Stomach (tissue), 9 donors: ENCODE data around the gene DNAI1. TPM values are rescaled to one million over a fixed set of nuclear protein-coding genes. Genes with fewer than 3 reads are reported as not detected.

ENCODE experiments used
- DNase-seq, 2 donors: peaks; one replicate each; pipeline versions ENCODE4 v3.0.0 to v3.0.0-alpha.2; 2013 to 2019
- H3K27ac ChIP-seq, 5 donors: fragments of 200-600 bp in 4 of 5; sonication (generic) in 4 of 5; one replicate each; pipeline ENCODE4 v1.5.1; 2013 to 2019; ENCODE audit warnings: mild to moderate bottlenecking in 1 of 5, moderate library complexity in 1 of 5
- H3K27me3 ChIP-seq, 3 donors: fragments of 200-600 bp; sonication (generic); one replicate each; pipeline ENCODE4 v1.5.1; 2017 to 2019; ENCODE audit warnings: mixed run types in 1 of 3
- H3K36me3 ChIP-seq, 4 donors: fragments of 200-600 bp; sonication (generic); 1 replicate in 3 of 4; 2 replicates in 1 of 4; pipeline ENCODE4 v1.5.1; 2016 to 2019
- H3K4me1 ChIP-seq, 4 donors: fragments of 200-600 bp; sonication (generic); one replicate each; pipeline ENCODE4 v1.5.1; 2016 to 2019
- H3K4me3 ChIP-seq, 4 donors: fragments of 200-600 bp; sonication (generic) in 3 of 4; one replicate each; pipeline ENCODE4 v1.5.1; 2016 to 2019; ENCODE audit warnings: mild to moderate bottlenecking in 1 of 4
- H3K9me3 ChIP-seq, 4 donors: fragments of 200-600 bp; sonication (generic); one replicate each; pipeline ENCODE4 v1.5.1; 2016 to 2019
- EP300 ChIP-seq: sonication (generic); formaldehyde crosslinking; IDR thresholded peaks from one replicate; pipeline ENCODE4 v1.6.1; 2017; ENCODE audit warnings: antibody characterized with exemption
- POLR2A ChIP-seq, 4 donors: fragments of 450-650 bp; IDR thresholded peaks; one replicate each; pipeline ENCODE4 v1.6.1; 2016; ENCODE audit warnings: antibody characterized with exemption in 4 of 4, control low read depth in 2 of 4, mild to moderate bottlenecking in 1 of 4, moderate library complexity in 1 of 4
- POLR2AphosphoS5 ChIP-seq, 3 donors: sonication (generic); formaldehyde crosslinking; IDR thresholded peaks; one replicate each; pipeline ENCODE4 v1.6.1; 2016; ENCODE audit warnings: antibody characterized with exemption in 3 of 3
- WGBS, 5 donors: extraction: QIAGEN DNeasy Blood & Tissue Kit in 3 of 5; methylation state at CpG; one replicate each; pipeline versions ENCODE4 v1.1.5 to v1.1.7; 2013 to 2018; 5-methylcytosine and 5-hydroxymethylcytosine counted together
- intact Hi-C: fragments of 100-400 bp; cut with DNase I; formaldehyde crosslinking; loops from one replicate; pipeline ENCODE4 v1.15.1; 2023; ENCODE audit warnings: low total_unique reads
- polyA plus RNA-seq, 3 donors: library from polyadenylated mRNA; stranded (reverse); fragments of 200-250 nt; gene quantifications; one replicate each; pipeline ENCODE4 v1.2.3, GENCODE V29; 2013
- total RNA-seq, 5 donors: library from RNA; depleted of rRNA; stranded (reverse); fragments of >200 nt; gene quantifications; one replicate each; pipeline versions ENCODE4 v1.1.0 to v1.2.3, GENCODE V29; 2014 to 2016
- TF ChIP-seq, protein P1 (sequence below), 7 experiments: fragments of 450-650 bp in 4 of 7; fragments of 200-600 bp in 3 of 7; sonication (generic) in 3 of 7; IDR thresholded peaks; one replicate each; pipeline ENCODE4 v1.5.1; 2016 to 2019; ENCODE audit warnings: antibody characterized with exemption in 7 of 7, control low read depth in 2 of 7, mild to moderate bottlenecking in 1 of 7
- donor health status: healthy with polysubstance abuse.
- donor health status: Bipolar disorder and iron deficiency.
- donor health status: healthy.

DNAI1 gene
- total and polyA plus RNA-seq, 8 donors, result 0.31 to 1.0 TPM; not detected in 6

DNA sequence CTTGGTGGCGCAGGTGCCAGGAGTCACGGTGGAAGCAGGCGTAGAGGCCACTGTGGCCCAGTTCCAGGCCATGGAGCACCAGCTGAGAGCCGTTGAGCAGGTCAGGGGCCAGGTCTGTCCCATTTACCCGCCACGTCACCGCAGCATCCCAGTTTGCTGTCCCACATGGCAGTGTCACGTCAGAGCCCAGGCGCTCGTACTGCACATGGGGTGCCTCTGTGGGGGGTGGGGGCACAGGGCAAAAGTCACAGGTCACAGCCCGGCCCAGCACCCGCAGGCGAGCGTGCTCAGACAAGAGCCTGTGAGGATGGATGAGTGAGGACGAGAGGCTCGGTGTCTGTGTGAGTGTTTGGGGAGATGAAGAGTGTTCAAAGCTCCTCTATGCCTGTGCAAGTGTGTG, 106.0 kb downstream of the DNAI1 start:
- H3K27me3 ChIP-seq, result peaks cover 0 to 79% (median 17%) of the 10 kb centered on the region in 3 donors
- TF ChIP-seq EP300, result no peak
- no peak for TF ChIP-seq POLR2AphosphoS5 (IDR thresholded peaks at IDR 0.05)
- TF ChIP-seq POLR2A (IDR thresholded peaks at IDR 0.05), result no peak
- TF ChIP-seq, protein P1, sequence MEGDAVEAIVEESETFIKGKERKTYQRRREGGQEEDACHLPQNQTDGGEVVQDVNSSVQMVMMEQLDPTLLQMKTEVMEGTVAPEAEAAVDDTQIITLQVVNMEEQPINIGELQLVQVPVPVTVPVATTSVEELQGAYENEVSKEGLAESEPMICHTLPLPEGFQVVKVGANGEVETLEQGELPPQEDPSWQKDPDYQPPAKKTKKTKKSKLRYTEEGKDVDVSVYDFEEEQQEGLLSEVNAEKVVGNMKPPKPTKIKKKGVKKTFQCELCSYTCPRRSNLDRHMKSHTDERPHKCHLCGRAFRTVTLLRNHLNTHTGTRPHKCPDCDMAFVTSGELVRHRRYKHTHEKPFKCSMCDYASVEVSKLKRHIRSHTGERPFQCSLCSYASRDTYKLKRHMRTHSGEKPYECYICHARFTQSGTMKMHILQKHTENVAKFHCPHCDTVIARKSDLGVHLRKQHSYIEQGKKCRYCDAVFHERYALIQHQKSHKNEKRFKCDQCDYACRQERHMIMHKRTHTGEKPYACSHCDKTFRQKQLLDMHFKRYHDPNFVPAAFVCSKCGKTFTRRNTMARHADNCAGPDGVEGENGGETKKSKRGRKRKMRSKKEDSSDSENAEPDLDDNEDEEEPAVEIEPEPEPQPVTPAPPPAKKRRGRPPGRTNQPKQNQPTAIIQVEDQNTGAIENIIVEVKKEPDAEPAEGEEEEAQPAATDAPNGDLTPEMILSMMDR (IDR thresholded peaks at IDR 0.05), result no peak
- intact Hi-C loops, result no loop called here

GRCh38 chr9:34565856-34566255, 107.3 kb downstream of the DNAI1 start:
- Histone ChIP-seq H3K4me1 (peaks cover 1 to 13% (median 5%) of the 10 kb centered on the region in 4 donors), H3K36me3 (no peaks in the 10 kb centered on the region), H3K27ac (no peak overlapping the region), H3K27me3 (peaks cover 0 to 67% (median 13%) of the 10 kb centered on the region in 3 donors), H3K4me3 (no peak overlapping the region), H3K9me3 (peaks cover 0 to 7% (median 3%) of the 10 kb centered on the region in 4 donors)
- TF ChIP-seq POLR2A (IDR thresholded peaks at IDR 0.05) (no peak), POLR2AphosphoS5 (IDR thresholded peaks at IDR 0.05) (no peak), EP300 (no peak)
- TF ChIP-seq, protein P1 (IDR thresholded peaks at IDR 0.05), result no peak
- 55 to 68% (median 58%) methylated on average over 8 of the region's 8 CpGs for WGBS, 5 donors
- no peak for DNase-seq
- intact Hi-C loops, result no loop called here

More for the DNA sequence above, 106.0 kb downstream of the DNAI1 start:
- peaks cover 0 to 7% (median 3%) of the 10 kb centered on the region in 4 donors for H3K9me3 ChIP-seq
- WGBS, 5 donors, result 90 to 93% (median 91%) methylated on average over 15 to 16 of the region's 16 CpGs
- H3K4me1 ChIP-seq, result peaks cover 14 to 19% (median 15%) of the 10 kb centered on the region in 4 donors
- H3K4me3 ChIP-seq, result no peak overlapping the region
- no peak overlapping the region for H3K27ac ChIP-seq
- no peaks in the 10 kb centered on the region for H3K36me3 ChIP-seq
- DNase-seq, result no peak

- Histone ChIP-seq H3K4me1 (peaks cover 0 to 16% (median 1%) of the 10 kb centered on the region in 4 donors), H3K4me3 (no peak overlapping the region), H3K9me3 (peaks cover 0 to 7% (median 3%) of the 10 kb centered on the region in 4 donors), H3K27ac (no peak overlapping the region), H3K27me3 (peaks cover 0 to 63% (median 13%) of the 10 kb centered on the region in 3 donors), H3K36me3 (no peaks in the 10 kb centered on the region)
- intact Hi-C loops, result no loop called here
- peak in 1 of 2 donors; percentile 57 for DNase-seq
- WGBS, 5 donors, result 43 to 70% (median 62%) methylated on average over 1 to 8 of the region's 8 CpGs
- no peak for TF ChIP-seq POLR2AphosphoS5 (IDR thresholded peaks at IDR 0.05)
- TF ChIP-seq, protein P1 (IDR thresholded peaks at IDR 0.05), result no peak
- TF ChIP-seq EP300, result no peak
- TF ChIP-seq POLR2A (IDR thresholded peaks at IDR 0.05), result no peak
Measured at GRCh38 chr9:34566322-34566721, 107.7 kb downstream of the DNAI1 start.

GRCh38 chr9:34566972-34567371, 108.4 kb downstream of the DNAI1 start:
- Histone ChIP-seq H3K9me3 (peaks cover 0 to 5% (median 2%) of the 10 kb centered on the region in 4 donors), H3K4me3 (no peak overlapping the region), H3K27ac (no peak overlapping the region), H3K4me1 (peaks cover 0 to 16% (median 2%) of the 10 kb centered on the region in 4 donors), H3K27me3 (peaks cover 0 to 59% (median 13%) of the 10 kb centered on the region in 3 donors), H3K36me3 (no peaks in the 10 kb centered on the region)
- TF ChIP-seq, protein P1 (IDR thresholded peaks at IDR 0.05), result no peak
- TF ChIP-seq POLR2A (IDR thresholded peaks at IDR 0.05), result no peak
- TF ChIP-seq POLR2AphosphoS5 (IDR thresholded peaks at IDR 0.05), result no peak
- no peak for TF ChIP-seq EP300
- no peak for DNase-seq
- WGBS, 5 donors, result 70 to 85% (median 77%) methylated on average over 6 of the region's 6 CpGs
- intact Hi-C loops, result no loop called here
